Fibroblast of lung (primary cell): Measurements from ENCODE around the gene STPG1. TPM values are rescaled to one million over a fixed set of nuclear protein-coding genes. Genes with fewer than 3 reads are reported as not detected.

Experiments used
- DNase-seq, 2 donors: peaks; one replicate each; pipeline versions ENCODE4 v3.0.0 to v3.0.0-alpha.2; 2010; ENCODE audit warnings: low read depth in 2 of 2
- H2AFZ ChIP-seq: 2 replicates; pipeline ENCODE4 v1.5.1; 2012; ENCODE audit warnings: low read length, control low read depth, inconsistent platforms
- H3K27ac ChIP-seq: 2 replicates; pipeline ENCODE4 v1.5.1; 2011; ENCODE audit warnings: low read length, control low read depth; ENCODE audit not compliant: insufficient read depth
- H3K27me3 ChIP-seq: 2 replicates; pipeline ENCODE4 v1.5.1; 2011; ENCODE audit warnings: mild to moderate bottlenecking, low read length; ENCODE audit not compliant: control insufficient read depth, insufficient read depth
- H3K36me3 ChIP-seq: 2 replicates; pipeline ENCODE4 v1.5.1; 2011; ENCODE audit warnings: low read length; ENCODE audit not compliant: control insufficient read depth, insufficient read depth
- H3K4me1 ChIP-seq: 2 replicates; pipeline ENCODE4 v1.5.1; 2011; ENCODE audit warnings: low read length; ENCODE audit not compliant: control insufficient read depth, insufficient read depth; ENCODE audit errors: extremely low read depth
- H3K4me2 ChIP-seq: 2 replicates; pipeline ENCODE4 v1.5.1; 2011; ENCODE audit warnings: low read length, control low read depth; ENCODE audit not compliant: insufficient read depth; ENCODE audit errors: extremely low read depth
- H3K4me3 ChIP-seq, 4 experiments: fragments of 200-600 bp in 1 of 4; sonication (generic) in 1 of 4; replicated peaks in 1 of 4; 2 replicates each; pipeline ENCODE4 v1.5.1; 2011 to 2016; ENCODE audit warnings: low read length in 4 of 4, low read depth in 3 of 4, mild to moderate bottlenecking in 3 of 4, control low read depth in 2 of 4, inconsistent platforms in 1 of 4, mixed read lengths in 1 of 4; ENCODE audit not compliant: insufficient read depth in 1 of 4; ENCODE audit errors: control extremely low read depth in 1 of 4
- H3K79me2 ChIP-seq: 2 replicates; pipeline ENCODE4 v1.5.1; 2012; ENCODE audit warnings: mild to moderate bottlenecking, low read length, inconsistent platforms; ENCODE audit not compliant: control insufficient read depth, insufficient read depth
- H3K9ac ChIP-seq: 2 replicates; pipeline ENCODE4 v1.5.1; 2011; ENCODE audit warnings: mild to moderate bottlenecking, low read length, control low read depth; ENCODE audit not compliant: insufficient read depth
- H3K9me3 ChIP-seq: 2 replicates; pipeline ENCODE4 v1.5.1; 2012; ENCODE audit warnings: low read depth, low read length; ENCODE audit not compliant: control insufficient read depth, insufficient read depth
- H4K20me1 ChIP-seq: 2 replicates; pipeline ENCODE4 v1.5.1; 2011; ENCODE audit warnings: low read length; ENCODE audit not compliant: control insufficient read depth, insufficient read depth; ENCODE audit errors: extremely low read depth
- CTCF ChIP-seq, 2 donors: IDR thresholded peaks in 1 of 2; conservative IDR thresholded peaks in 1 of 2; 1 replicate in 1 of 2; 2 replicates in 1 of 2; pipeline ENCODE4 v1.5.1; 2011 to 2012; ENCODE audit warnings: low read length in 2 of 2, control low read depth in 1 of 2, inconsistent platforms in 1 of 2, low read depth in 1 of 2, mild to moderate bottlenecking in 1 of 2
- EZH2 ChIP-seq: IDR thresholded peaks from 2 replicates; pipeline ENCODE4 v1.5.1; 2012; ENCODE audit warnings: low read length, control low read depth, mild to moderate bottlenecking; ENCODE audit errors: missing control alignments
- polyA plus RNA-seq, 2 donors: library from polyadenylated mRNA; depleted of rRNA in 1 of 2; stranded (reverse) in 1 of 2; unstranded in 1 of 2; fragments of >200 nt; gene quantifications; 2 replicates each; pipeline ENCODE4 v1.2.1, GENCODE V29; 2011 to 2012; ENCODE audit warnings: missing spikeins in 1 of 2
- total RNA-seq: library from RNA; depleted of rRNA; stranded (reverse); fragments of >200 nt; gene quantifications from 2 replicates; pipeline ENCODE4 v1.2.1, GENCODE V29; 2014

STPG1 gene
- total and polyA plus RNA-seq, 2 donors (not counting 1 experiment from before 2014, with no cell fraction given), result 7.9 to 8.5 TPM

GRCh38 chr1:24400065-24400464 lies 13.5 kb downstream of the STPG1 start:
- peaks cover 8% of the 10 kb centered on the region for H3K4me1 ChIP-seq
- H3K9me3 ChIP-seq, result no peaks in the 10 kb centered on the region
- H3K27ac ChIP-seq, result no peak overlapping the region
- H3K4me2 ChIP-seq, result no peak overlapping the region
- peak in 1 of 2 donors; percentile 54 for DNase-seq
- no peak overlapping the region for H2AFZ ChIP-seq
- H3K4me3 ChIP-seq, result no peak overlapping the region
- TF ChIP-seq CTCF (conservative IDR thresholded peaks at IDR 0.05 in 1 of 2, IDR thresholded peaks at IDR 0.05 in 1 of 2; ENCODE audit: low read depth in 1 of 2, low read length in 2 of 2) (no peak), EZH2 (no peak)
- H3K36me3 ChIP-seq, result no peaks in the 10 kb centered on the region
- H3K9ac ChIP-seq, result no peak overlapping the region
- no peaks in the 10 kb centered on the region for H3K79me2 ChIP-seq
- no peaks in the 10 kb centered on the region for H3K27me3 ChIP-seq
- H4K20me1 ChIP-seq, result no peaks in the 10 kb centered on the region

GRCh38 chr1:24393892-24394291 lies 19.7 kb downstream of the STPG1 start:
- Histone ChIP-seq H3K9me3 (no peaks in the 10 kb centered on the region), H3K27ac (no peak overlapping the region), H3K79me2 (no peaks in the 10 kb centered on the region), H4K20me1 (no peaks in the 10 kb centered on the region), H3K4me3 (no peak overlapping the region), H2AFZ (peak overlapping the region; percentile 20), H3K9ac (no peak overlapping the region), H3K27me3 (no peaks in the 10 kb centered on the region), H3K4me1 (peaks cover 7% of the 10 kb centered on the region), H3K4me2 (no peak overlapping the region), H3K36me3 (no peaks in the 10 kb centered on the region)
- peak; percentile 69 to 81 for DNase-seq
- no peak for TF ChIP-seq CTCF (conservative IDR thresholded peaks at IDR 0.05 in 1 of 2, IDR thresholded peaks at IDR 0.05 in 1 of 2; ENCODE audit: low read depth in 1 of 2, low read length in 2 of 2)
- no peak for TF ChIP-seq EZH2

GRCh38 chr1:24392982-24393650 lies 20.5 kb downstream of the STPG1 start:
- no peak overlapping the region for H3K4me2 ChIP-seq
- no peak overlapping the region for H3K4me3 ChIP-seq
- H3K9ac ChIP-seq, result no peak overlapping the region
- H2AFZ ChIP-seq, result no peak overlapping the region
- TF ChIP-seq EZH2, result no peak
- no peak for TF ChIP-seq CTCF (conservative IDR thresholded peaks at IDR 0.05 in 1 of 2, IDR thresholded peaks at IDR 0.05 in 1 of 2; ENCODE audit: low read depth in 1 of 2, low read length in 2 of 2)
- H3K27me3 ChIP-seq, result no peaks in the 10 kb centered on the region
- peaks cover 7% of the 10 kb centered on the region for H3K4me1 ChIP-seq
- no peak for DNase-seq
- no peaks in the 10 kb centered on the region for H3K36me3 ChIP-seq
- H4K20me1 ChIP-seq, result no peaks in the 10 kb centered on the region
- H3K27ac ChIP-seq, result no peak overlapping the region
- H3K79me2 ChIP-seq, result no peaks in the 10 kb centered on the region
- no peaks in the 10 kb centered on the region for H3K9me3 ChIP-seq
